NCI-H526 (cell line): ENCODE results near the gene SCGB3A1.

Experiments
- DNase-seq, 2 experiments: peaks; one replicate each; lab custom pipeline; 2025; lab: John Stamatoyannopoulos, UW

SCGB3A1 gene

DNA sequence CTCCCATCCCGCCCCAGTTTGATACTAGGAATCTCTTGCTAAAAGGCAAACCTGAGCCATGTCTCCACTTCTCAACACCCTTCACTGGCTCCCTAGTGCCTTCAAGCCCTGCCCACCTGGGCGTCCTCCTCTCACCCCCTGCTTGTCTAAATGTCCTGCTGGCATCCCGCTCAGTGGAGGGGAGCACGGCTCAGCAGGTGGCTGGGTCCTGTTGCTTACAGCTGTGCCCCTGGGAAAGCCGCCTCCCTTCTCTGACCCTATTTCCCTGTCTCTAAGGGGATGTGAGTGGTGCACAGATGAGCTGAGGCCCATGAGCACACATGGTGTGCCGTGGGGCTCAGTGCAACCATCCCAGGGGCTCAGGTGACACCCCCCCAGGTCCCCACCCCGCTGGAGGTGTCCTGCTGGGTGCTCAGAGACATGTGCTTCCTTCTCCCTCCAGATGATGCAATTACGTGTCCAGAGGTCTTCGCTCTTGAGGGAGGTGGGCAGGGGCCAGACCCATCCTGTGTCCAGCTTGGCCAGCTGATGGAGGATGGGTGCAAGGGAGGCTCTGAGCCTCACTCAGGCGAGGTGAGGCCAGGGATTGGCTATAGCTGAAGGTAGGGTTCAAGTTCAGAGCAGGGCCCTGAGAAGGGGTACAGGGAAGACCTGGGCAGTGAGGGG, 34.0 kb upstream of the SCGB3A1 start:
- DNase-seq, result no peak

DNA sequence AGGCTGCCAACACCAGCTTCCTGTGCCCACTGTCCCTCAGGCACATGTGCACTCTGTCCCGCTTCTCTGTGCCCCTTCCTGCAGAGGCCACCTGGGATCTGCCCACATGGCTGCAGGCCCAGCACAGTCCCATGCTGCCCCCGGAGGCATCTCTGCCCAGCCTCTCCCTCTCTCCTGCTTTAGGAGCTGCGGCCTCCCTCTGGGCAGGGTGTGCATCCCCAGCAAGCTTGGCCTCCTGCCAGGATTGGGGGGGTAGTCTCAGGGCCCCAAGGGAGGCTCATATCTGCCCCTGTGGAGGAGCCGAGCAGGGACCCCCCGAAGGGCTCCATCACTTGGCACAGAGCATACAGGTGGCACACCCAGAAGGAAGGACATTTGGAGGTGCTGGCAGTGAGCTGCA, 33.3 kb upstream of the SCGB3A1 start:
- no peak for DNase-seq

DNA sequence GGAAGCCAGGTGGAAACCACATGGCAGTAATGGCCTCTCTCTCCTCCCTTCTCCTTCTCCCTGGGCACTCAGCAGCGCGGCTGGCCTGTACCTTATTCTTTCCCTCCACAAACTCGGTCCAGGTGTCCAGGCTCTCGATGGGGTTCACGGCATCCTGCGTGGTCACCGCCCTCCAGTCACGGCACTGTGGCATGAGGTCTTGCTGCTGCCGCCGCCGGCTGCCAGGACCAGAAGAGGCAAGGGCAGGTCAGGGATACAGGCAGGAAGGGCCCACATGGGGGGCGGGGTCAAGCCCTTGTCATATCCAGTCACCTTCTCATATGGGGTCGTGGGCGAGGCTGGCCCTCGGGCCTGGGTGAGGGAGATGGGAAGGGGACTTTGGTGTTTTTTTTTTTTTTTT, 32.5 kb upstream of the SCGB3A1 start:
- no peak for DNase-seq

DNA sequence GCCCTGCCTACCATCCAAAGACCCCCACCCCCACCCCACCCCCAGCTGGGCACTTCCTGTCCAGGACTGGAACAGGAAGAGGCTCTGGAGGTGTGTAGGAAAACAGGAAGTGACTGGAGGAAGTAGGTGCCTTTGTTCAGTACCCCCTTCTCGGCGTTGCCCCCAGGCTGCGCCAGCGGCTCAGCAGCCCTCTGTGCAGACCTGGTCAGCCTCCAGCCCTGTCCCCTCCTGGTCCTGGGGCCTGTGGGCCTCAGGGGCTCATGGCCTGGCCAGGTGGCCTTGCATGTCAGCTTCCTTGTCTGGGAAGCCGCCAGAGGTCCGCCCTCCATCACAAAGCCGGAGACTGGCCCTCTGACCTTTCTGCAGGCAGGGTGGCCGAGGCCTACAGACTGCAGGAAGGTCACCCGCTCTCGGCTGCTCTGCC, 32.1 kb upstream of the SCGB3A1 start:
- no peak for DNase-seq

DNA sequence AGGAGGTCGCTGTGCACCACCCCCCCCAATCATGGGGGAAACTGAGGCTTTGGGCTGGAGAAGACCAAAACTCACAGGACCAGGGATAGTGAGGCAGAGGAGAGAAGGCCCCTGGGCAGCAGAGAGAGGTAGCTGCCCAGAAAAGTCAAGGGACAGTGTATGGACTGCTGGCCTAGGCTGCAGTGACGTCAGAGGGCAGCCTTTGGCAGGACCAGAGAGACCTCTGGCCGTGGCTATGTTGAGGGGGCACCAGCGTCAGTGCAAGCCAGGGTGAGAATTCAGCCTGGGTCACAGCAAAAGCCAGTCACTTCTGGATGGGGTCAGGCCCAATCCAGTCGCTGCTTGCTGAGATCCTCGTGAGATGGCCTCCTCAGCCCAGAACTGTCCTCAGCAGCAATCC, 31.6 kb upstream of the SCGB3A1 start:
- no peak for DNase-seq

DNA sequence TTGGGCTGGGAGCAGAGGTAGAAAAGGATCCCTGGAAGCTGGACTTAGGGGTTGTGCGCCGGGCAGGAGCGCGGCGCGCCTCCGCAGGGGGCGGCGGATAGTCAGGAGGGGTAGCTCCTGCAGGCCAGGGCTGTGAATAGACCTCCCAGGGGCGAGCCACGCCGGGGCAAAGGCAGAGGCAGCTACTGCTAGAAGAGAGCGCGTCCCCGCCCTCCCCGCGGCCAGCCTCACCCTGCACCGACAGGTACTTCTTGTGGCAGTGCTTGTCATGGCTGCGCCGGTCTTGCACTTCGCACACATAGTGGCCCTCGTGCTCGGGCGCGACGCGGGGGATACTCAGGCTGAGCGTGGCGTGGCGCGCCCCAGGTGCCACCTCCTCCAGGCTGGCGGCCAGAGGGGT, 30.0 kb upstream of the SCGB3A1 start:
- DNase-seq, result no peak

DNA sequence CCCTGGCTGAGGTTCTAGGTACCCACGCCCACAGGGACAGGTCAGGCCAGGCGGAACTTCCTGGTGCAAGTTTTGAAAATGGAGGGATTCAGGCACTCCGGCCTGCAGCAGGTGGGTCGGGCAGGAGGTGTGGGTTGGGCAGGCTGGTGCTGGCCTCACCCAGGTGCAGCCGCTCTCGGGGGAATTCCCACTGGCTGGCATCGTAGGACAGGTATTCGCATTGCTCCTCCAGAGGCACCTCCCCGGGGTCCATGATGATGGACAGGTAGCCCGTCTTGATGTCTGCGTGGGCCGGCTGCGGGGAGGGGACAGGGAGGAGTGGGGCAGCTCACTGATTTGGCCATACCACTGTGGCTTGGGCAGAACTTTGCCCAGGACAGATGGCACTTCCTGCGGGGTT, 28.7 kb upstream of the SCGB3A1 start:
- DNase-seq, result peak in 1 of 2 experiments; percentile 10

DNA sequence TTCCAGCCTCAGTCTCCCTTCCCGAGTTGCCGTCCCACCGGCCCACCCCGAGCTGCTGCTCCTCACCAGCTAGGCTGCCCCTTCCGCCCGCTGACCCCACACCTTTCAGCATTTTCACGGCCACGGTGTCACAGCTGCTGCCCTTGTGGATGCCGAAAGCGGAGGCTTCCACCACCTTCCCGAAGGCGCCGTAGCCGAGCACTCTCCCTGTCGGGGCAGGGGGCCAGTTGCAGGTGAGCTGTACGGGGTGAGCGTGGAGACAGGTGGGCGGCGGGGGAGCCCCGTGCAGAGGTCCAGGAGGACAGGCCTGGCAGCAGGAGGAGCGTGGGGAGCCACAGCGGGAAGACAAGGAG, 28.2 kb upstream of the SCGB3A1 start:
- no peak for DNase-seq

DNA sequence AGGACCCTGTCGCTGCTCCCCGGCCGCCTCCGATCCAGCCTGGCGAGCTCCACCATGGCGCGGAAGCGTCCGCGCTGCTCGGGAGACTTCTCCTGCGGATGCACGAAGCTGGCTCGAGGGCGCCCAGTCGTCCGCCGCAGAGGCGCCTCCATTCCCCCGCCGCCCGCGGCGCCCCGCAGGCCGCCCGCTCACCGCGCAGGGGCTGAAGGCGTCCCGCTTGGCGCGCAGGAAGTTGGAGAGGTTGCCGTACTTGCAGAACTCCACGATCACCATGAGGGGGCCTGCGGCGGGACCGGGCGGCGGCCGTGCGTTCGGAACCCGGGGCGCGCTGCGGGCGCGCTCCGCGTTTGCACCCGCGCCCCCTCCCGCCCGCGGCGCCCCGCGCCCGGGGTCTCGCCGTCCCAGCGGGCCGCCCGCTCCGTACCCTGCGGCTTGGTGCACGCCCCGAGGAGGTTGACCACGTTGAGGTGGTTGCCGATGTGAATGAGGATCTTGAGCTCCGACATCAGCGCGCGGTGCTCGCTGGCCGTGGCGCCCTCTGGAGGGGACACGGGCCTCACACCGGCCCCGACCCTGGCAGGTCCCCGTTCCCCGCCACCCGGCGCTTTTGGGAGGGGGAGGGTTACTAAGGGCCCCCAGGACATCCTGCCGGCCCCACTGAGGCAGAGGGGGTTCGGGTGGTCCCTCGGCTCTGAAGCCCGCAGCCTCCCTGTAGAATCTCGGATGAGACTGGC, 27.7 kb upstream of the SCGB3A1 start:
- peak in 1 of 2 experiments; percentile 68 for DNase-seq

DNA sequence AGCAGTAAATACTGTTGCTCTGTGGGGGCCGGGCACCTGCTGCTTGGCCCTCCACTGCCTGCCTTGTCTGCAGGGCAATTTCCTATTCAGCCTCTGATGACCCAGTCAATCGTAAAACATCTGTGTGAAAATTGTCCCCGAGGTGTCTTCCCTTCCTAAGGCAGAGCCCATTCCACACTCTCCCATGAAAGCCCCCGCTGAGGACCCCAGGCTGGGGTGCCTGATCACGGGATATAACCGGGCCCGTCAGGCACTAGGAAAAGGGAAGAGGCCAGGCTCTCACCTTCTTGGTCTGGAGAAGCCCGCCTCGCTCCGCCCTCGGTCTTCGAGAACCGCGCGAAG, 27.2 kb upstream of the SCGB3A1 start:
- no peak for DNase-seq

DNA sequence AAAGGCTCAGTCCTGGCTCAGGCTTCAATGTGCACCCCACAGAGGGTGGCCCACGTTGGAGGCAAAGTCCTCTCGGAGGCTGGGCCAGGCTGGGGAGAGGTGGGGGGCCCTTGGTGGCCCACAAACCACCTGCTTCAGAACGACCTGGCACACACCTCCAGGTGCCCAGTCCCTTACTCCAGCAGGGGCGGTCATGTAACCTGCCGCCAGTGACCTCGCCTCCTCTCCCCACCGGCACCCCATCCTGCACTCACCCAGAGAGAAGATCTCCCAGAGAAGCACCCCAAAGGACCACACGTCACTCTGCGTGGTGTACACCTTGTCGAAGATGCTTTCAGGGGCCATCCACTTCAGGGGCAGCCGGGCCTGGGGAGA, 22.5 kb upstream of the SCGB3A1 start:
- no peak for DNase-seq

DNA sequence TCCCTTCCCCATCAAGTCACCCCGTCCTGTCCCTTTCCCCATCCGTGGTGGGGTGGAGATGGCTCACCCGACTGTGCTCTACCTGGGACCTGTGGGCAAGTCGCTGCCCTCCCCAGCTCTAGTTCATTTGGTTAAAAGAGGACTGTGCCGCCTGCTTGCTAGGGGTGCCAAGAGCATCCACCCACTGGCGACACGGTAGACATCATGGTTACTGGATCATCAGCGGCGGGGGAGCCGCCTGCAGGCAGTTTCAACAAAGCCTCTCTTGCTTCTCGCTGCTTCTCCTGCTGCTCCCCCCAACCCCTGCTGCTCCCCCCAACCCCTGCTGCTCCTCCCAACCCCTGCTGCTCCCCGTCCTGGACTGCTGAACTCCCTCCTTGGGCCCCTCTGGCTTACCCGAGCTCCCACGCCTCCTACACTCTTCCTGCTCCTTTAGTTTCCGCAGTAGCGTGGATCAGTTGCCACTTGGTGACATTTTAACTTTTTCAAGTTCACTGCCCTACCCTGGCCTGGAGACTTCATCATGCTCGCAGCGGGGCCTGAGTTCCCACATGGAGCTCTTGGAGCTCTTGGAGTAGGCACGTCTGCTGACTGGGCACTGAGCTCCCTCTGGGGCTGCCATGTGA, 22.0 kb upstream of the SCGB3A1 start:
- DNase-seq, result no peak

DNA sequence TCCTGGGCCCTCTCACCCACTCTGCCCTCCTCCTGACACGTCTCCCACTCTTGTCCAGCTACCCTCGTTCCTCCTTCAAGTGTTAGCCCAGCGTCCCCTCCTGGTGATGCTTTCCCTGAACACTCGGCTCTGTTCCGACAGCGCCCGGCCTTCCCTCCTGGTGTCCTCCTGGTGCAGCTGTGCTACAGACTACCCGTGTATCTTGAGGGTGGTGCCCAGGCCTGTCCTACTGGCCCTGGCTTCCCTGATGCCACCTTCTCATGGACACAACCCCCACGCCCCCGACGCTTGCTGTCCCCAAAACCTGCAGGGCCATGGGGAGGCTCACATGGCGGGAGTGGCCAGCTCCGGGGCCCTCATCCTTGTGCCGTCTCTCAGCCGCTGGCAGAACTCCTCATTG, 21.4 kb upstream of the SCGB3A1 start:
- DNase-seq, result no peak

DNA sequence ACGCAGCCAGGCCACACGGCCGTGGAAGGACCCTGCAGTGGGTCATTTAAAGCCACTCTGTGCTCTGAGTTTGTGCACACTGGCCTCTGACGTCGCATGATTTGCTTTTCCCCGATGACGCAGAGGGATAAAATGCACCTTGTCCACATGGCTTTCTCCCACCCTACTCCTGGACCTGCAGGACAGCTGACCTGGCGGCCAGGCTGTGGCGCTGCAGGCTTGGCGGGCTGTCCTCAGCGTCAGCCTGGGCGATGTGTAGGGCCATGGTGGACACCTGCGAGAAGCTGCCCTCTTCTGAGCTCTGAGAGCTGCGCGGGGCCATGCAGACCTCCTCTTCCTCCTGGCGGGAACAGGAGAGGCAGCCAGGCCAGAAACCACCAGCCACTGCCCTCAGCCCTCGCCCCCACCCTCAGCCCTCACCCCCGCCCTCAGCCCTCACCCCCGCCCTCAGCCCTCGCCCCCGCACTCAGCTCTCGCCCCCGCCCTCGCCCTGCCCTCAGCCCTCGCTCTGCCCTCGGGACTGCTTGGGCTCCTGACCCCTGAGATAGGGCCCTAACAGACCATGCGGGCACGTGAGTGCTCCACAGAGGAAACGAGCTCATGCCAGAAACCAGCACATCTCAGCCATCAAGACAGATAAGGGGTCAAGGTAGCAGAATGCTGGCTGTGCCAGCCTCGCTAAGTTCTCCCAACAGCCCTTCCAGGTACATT, 20.0 kb upstream of the SCGB3A1 start:
- DNase-seq, result peak in 1 of 2 experiments; percentile 32

DNA sequence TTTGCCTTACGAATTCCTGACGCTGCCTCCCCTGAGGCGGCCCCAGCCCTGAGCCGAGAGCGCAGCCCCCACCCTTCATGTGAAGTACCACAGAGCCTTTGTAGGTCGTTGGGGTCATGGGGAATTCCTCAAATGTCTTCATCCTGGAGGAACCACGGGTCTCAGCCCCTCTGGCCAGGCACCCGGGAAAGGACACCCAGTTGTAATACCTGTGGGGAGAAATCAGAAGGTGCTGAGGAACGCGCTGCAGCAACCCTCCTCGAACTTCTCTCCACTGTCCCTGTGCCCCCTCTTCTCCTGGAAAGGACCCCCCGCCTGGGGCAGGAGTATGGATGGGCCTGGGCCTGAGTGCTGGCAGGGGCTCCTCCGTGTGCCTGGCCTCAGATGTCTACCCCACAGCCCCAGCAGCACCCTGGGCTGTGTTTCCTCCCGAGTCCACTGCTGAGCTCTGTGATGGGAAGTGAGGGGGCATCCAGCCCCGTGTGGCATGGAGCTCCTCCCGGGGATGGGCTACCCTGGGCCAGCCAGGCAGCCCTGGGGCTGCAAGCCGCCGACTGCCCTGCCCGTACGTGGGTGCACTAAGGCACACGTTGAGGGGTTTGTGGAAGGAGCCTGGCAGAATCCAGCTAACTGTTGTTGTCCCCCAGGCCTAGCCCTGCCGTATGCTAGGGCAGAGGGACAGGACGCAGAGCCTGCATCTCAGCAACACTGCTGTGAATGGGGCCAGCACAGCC, 18.7 kb upstream of the SCGB3A1 start:
- DNase-seq, result no peak

DNA sequence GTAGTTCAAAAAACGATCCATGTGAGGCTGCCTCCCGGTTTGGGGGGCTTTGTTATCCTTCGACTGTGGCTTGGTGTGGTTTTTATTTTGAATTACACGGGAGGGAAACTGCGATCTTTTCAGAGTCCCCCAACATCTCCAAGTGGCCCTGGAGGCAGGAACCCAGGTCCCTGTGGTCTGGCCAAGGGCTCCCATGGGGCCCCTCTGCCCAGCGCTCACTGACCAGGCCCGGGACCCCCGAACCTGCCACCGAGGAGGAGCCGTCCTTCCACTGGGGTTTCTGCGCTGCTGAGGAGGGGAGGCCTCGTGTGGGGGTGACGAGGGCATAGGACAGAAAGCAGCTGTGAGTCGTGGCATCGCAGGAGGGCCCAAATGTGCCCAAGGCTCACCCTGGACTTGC, 18.1 kb upstream of the SCGB3A1 start:
- no peak for DNase-seq

DNA sequence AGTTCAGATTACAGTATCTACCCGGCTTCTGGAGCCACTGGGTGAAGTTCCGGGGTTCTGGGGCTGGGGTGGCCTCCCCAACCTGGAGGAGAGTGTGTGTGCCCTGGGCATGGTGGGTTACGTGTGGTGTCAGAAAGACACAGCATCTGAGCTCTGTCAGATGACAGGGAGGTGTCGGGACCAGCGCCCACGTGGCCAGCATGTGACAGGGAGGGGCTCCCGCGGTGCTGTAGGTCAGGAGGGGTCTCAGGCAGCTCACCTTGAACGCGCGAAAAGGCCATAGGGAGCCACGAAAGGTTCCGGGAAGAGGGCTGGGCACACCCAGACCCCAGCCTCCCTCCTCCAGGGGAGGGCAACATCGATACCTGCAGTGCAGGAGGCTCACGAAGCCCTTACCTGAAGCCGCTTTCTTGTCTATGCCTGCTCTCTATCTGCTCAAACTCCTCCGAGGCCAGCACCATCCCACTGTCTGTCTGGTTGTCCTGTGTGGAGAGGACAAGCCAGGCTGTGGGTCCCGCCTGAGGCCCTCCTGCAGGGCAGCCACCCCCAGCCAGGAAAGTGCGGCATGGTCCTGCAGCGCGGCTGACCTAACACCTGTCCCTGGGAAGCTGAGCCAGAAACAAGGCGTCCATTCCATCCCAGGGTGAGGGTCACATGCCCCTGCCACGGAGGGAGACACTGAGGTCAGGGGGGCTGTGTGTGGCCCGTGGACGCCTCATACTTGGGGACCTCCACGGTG, 17.4 kb upstream of the SCGB3A1 start:
- no peak for DNase-seq

DNA sequence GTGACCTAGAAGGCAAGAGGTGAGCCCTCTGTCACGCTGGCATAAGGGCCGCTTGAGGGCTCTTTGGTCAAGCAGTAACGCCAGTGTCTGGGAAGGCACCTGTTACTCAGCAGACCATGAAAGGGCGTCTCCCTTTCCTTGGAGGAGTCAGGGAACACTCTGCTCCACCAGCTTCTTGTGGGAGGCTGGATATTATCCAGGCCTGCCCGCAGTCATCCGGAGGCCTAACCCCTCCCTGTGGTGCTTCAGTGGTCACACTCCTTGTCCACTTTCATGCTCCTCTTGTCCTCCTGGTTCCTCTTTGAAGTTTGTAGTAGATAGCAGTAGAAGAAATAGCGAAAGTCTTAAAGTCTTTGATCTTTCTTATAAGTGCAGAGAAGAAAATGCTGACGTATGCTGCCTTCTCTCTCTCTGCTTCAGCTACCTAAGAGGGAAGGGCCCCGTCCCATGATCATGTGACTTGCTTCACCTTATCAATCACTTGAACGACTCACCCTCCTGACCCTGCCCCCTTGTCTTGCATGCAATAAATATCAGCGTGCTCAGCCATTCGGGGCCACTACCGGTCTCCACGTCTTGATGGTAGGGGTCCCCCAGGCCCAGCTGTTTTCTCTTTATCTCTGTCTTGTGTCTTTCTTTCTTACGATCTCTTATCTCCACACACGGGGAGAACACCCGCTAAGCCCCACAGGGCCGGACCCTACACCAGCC, 16.7 kb upstream of the SCGB3A1 start:
- DNase-seq, result no peak

DNA sequence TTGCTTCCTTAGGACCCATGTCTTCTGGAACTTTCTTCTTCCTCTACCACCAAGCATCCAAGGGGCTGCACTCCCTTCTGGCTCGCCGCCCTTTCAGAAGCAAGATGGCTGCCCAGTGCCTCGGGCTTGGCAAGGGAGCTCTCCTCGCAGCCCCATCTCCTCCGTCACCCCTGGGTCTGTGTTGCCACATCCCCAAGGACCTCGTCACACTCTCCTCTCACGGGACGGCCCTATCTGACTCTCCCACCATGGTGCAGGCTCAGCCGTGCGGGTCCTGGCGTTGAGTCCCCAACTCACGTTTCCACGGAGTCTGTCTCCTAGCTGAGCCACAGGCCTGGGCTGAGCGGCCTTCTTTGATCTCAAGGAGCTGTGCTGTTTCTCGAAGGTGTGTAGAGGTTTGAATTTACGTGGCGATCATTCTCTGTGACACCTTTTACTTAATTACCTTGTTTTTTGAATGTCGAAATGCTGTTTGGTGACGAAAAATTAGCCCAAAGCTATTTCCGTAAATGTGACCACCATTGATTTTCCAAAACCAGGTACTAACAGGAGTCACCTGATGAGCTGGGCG, 15.0 kb upstream of the SCGB3A1 start:
- DNase-seq, result no peak

DNA sequence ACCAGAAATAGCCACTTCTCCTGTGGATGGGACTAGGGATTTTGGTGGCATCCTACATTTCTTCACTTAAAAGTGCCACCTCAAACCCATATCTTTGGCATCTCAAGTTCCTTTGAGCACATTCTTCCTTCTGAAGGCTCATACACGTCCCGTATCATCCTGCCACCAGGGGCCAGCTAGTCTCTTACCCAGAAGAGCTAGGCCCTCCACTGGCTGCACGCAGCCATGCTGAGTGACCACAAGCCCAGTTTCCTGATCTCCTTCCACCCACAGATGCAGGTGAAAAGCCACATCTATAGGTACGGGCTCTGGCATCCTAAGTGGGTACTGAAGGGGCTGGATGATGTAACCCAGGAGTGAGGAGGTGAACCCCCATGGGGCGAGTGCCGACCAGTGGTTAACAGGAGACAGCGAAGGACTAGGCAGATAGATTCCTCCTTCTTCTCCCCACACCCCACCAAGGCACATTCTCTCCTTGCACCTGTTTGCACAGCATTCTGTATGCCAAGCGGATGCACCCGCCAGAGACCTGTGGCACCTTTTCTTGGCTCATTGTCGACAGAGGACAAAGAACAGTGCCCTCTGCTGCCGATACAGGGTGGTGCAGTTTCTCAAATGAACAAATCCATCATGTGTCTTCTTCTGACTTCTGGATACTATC, 14.4 kb upstream of the SCGB3A1 start:
- peak in 1 of 2 experiments; percentile 64 for DNase-seq
